DMS79 treated with DMSO at 0.1 percent for 48 hours (cell line): ENCODE data around the gene CDH15.

Experiments
- DNase-seq: peaks from one replicate; lab custom pipeline; 2025; lab: John Stamatoyannopoulos, UW

CDH15 gene

GRCh38 chr16:89199241-89200123 lies 27.9 kb downstream of the CDH15 start:
- DNase-seq, result no peak

- no peak for DNase-seq
Measured at GRCh38 chr16:89200124-89200849, 28.7 kb downstream of the CDH15 start, which contains the start of gene SLC22A31. Gene SLC22A31, minus strand, starts transcription at chr16:89200537. Its CDS starts 36 bp downstream, at chr16:89200501.

- no peak for DNase-seq
Measured at GRCh38 chr16:89200850-89201411, 29.4 kb downstream of the CDH15 start.

GRCh38 chr16:89201439-89202377 lies 30.2 kb downstream of the CDH15 start:
- peak; percentile 70 for DNase-seq

GRCh38 chr16:89202422-89203215 lies 31.1 kb downstream of the CDH15 start:
- no peak for DNase-seq

- DNase-seq, result no peak
Measured at GRCh38 chr16:89207993-89208392, 36.4 kb downstream of the CDH15 start.

DNA sequence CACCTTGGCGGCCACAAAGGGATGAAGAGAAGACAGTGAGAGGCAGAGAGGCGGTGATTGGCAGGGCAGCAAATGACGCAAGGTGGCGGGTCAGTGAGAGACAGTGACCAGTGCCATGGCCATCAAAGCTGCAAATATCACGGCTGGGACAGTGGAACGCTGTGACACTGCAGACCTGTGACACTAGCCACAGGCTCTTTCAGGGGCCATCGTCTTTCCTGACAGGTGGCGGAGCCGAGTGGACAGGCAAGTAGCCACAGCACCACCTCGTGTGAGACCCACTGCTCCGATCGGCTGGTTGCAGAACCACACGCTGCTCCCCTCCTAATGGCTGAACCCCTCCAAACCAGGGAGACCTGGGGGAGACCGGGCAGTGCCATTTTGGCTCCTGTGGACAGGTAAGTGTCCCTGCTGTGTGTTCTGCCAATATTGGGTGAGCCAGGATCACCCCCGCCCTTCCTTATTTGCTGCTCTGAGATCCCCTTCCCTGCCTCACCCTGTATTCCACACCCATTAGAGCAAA lies 38.0 kb downstream of the CDH15 start:
- DNase-seq, result no peak

DNA sequence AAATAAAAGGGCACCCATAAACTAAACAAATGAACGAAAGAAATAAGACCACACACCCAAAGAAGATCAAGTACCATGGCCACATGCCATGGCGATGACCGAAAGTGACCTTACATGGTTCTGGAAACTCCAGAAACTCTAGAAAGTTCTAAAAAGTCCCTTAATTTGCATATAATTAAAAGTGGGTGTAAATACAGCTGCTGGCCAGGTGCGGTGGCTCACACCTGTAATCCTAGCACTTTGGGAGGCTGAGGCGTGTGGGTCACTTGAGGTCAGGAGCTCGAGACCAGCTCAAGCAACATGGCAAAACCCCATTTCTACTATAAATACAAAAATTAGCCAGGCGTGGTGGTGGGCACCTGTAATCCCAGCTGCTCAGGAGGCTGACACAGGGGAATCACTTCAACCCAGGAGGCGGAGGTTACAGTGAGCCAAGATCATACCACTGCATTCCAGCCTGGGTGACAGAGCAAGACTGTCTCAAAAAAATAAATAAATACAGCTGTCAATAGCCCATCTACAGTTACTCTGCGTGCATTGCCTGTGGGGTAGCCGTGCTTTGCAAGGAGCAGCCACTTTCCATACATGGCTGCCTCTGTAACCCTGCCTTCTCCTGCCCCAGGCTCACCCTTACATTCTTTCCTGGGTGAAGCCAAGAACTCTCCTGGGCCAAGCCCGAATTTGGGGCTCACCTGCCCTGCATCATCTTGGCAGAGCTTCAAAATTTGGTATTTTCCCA lies 38.8 kb downstream of the CDH15 start:
- DNase-seq, result peak; percentile 47

DNA sequence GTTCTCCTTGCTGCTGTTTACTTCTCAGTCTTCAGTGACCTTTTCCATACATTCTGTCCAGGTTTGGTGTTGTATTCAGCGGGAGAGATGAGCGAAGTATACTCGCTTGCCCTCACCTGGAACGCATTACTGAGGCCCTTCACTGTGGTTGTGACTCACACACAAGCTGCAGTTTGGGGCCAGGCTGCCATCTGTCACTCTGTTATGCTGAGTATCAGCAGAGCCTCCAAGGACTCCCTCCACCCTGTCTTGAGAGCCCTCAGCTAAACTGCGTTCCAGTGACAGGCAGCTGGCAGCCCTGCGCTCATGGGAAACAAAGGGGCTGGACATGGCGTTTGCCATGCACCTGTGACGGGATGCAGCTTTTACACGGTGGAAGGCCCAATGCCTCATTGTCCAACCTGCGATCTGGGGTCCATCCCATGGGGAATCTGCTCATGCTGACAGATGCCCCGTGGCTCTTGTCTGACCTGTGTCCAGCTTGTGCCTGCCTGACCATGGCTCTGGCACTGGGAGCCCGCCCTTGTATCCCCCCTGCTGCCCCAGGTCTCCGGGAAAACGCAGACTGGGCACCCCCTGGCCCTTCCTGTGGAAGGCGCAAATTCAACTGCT lies 39.5 kb downstream of the CDH15 start:
- peak; percentile 47 for DNase-seq

- peak; percentile 29 for DNase-seq
Measured at GRCh38 chr16:89216315-89217137, 45.0 kb downstream of the CDH15 start.

DNA sequence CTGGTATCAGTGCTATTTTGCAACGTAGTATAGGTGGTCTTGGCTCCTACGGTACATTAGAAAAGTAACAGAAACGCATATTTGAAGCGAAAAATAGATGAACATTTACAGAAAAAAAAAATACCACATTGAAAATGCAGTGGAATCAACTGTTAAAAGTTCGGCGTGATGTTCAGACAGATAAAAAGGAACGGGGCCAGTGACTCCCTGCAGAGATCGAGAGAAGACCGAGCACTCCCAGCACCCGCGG lies 45.5 kb downstream of the CDH15 start:
- no peak for DNase-seq

DNA sequence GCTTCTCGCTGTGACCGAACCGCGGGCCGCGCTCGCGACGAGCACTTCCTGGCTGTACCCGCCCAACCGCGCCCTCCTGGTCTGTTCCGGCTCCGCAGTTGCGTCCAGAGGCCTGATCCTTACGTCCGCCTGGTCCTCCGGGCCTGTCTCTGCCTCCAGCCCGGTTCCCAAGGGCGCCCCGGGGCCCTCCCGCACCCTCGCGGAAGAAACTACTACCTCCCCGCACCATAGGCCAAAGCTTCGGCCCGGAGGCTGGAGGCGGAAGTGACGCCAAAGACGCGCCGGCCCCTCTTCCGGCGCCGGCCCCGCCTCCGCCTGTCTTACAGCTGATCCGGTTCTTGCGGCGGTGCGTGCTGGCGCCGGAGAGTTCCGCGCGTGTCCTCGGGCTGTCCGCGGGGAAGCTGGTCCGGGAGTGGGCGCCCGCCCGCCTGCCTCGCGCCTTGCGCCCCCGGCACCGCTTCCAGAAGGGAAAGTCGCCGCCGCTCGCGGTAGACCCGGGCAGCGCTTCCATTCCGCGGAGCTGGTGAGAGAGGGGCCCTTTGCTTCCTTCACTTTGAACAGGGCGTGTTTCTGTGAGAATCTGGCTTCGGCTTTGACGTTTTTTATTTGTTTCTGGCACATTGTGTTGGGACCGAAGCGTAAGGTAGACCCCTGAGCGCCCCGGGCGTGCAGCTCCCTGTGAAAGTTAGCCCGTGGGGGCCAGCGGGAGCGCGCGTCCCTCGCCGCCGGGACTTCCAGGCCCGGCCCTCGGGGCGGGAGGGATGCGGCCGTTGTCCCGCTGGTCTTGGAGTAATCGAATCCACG lies 46.0 kb downstream of the CDH15 start, which contains the start of gene ZNF778:
ZNF778 (plus strand) TSS at position 316 of the 804 bp plus-strand sequence. CDS start 3,425 bp downstream, outside the sequence.
- DNase-seq, result peak; percentile 33

GRCh38 chr16:89219365-89219764 lies 47.8 kb downstream of the CDH15 start:
- DNase-seq, result no peak

DNA sequence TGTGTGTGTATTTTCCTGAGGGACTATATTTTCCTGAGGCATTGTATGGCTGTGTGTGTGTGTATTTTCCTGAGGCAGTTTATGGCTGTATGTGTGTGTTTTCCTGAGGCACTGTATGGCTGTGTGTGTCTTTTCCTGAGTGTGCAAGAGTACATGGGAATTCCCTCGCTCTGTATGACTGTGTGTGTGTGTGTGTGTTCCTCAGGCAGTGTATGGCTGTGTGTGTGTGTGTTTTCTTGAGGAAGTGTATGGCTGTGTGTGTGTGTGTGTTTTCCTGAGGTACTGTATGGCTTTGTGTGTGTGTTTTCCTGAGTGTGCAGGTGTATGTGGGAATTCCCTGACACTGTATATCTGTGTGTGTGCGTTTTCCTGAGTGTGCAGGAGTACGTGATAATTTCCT lies 50.1 kb downstream of the CDH15 start:
- no peak for DNase-seq

GRCh38 chr16:89222931-89223330 lies 51.4 kb downstream of the CDH15 start:
- DNase-seq, result no peak

DNA sequence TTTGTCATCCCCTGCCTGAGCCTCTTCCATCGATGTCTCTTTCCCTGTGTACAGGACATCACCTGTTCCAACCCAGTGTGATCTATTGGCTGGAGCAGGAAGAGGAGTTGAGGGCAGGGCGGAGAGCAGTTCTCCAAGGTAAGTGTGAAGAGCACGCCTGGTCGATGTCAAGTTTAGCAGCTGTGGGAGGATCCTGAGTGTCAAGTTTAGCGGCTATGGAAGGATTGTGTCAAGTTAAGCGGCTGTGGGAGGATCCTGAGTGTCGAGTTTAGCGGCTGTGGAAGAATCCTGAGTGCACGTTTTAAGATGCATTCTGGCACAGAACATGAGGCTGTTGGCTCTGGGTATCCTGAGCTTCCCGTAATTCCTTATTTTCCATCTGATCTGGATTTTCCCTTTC lies 53.1 kb downstream of the CDH15 start:
- DNase-seq, result no peak

GRCh38 chr16:89230255-89230654 lies 58.7 kb downstream of the CDH15 start:
- DNase-seq, result no peak

DNA sequence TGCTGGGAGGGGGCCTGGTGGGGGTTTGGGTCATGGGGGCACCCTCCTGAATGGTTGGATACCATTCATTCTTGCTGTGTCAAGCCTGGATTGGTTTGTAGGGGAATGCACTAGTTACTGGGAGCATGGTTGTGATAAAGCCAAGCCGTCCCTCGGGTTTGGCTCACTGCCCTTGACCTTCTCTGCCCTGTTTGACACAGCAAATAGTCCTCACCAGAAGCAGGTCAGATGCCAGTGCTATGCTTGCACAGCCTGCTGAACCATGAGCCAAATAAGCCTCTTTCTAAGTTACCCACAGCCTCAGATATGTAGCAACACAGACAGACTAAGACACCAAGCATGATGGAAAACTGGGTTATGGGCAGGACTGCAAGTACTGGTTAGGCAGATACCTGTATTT lies 60.6 kb downstream of the CDH15 start:
- DNase-seq, result no peak
